ENCODE data around the gene TTC33.
A peak's percentile ranks its signal among the peaks of the same experiment; 100 is the strongest.
"Not testable (repeated sequence)": the region's sequence is repeated elsewhere in the genome, so short reads cannot be mapped to it uniquely, and the experiment has no call there.

The TTC33 gene, protein sequence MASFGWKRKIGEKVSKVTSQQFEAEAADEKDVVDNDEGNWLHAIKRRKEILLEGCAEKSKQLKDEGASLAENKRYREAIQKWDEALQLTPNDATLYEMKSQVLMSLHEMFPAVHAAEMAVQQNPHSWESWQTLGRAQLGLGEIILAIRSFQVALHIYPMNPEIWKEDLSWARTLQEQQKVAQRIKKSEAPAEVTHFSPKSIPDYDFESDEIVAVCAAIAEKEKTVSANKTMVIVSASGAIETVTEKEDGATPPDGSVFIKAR

DNA sequence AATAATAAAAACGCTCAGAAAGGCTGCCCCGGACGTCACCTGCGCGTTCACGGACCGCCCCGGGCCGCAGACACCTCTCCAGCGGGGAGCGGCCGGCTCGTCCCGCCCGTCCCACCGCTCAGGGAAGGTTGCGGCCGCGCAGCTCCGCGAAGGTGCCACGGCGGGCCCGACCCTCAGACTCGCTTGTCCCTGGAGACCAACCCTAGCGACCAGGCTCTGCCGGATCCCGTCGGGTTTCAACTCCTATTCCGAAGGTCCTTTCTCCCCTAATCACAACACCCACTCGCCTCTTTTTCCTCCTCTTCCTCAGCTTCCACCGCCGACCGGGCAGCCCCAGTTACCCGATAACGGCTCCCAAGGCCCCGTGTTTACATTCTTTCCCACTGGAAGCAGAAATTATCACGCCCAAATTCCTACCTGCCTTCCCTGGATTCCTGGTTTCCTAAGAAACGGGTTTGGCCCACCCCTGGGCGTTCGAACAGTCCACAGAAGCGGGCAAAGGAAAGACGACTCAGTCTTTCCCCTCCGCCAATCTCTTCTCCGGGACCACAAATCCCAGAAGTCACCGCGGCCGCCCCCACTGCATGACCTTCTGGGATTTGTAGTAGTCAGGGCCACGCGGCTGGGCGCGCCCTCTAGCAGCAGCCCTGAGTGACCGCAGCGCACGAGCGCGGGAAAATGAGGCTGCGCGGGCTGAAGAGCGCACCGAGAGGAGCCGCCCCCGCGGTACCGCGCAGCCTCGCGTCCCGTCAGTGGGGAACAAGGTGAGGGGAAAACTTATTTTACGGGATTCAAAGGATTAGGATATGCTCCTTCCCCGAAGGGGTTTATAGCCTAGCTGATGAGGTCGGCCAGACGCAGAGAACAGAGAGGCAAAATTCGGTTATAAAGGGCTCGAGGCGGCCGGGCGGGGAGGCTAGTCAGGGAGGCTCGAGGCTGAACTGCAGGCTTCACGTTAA is at the start of gene TTC33:
Gene TTC33 (minus strand): TSS at position 555 of the 959 bp plus-strand sequence. CDS start 8,943 bp downstream, outside the sequence.
- DNase-seq (ENCODE audit: low read depth, low spot score), result peak; percentile 68
- H3K27ac ChIP-seq, result peak within 1 kb of the TSS; percentile 65

DNA sequence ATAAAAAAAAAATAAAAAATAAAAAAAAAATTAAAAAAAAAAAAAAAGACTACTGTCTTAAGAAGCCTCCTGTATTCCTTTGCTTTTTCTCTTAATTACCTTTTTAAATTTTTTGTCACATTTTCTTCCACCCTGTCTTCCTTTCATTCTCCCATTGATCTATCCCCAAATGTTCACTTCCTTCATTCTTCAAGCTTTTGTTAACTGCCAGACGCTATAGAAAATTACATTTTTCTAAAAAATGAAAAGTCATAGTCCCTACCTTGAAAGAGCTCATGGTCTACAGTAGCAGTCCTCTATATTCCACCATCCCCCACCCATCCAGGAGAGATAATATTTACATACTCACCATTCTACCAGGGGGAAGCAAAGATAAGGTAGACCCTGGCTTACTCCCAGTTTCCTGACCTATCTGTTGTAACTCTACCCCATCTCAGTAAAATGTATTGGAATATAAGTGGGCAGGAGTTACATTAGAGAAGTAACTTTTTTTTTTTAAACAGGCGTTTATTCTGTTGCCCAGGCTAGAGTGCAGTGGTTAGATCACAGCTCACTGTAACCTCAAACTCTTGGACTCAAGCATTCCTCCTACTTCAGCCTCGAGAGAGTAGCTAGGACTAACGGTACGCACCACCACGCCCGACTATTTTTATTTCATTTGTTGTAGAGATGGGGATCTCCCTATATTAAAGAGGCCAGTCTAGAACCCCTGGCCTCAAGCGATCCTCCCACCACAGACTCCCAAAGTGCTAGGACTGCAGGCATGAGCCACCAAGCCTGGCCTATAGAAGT is 46.2 kb upstream of the TTC33 start:
- no peak for DNase-seq (ENCODE audit: low read depth, low spot score)
- no peak overlapping the region for H3K27ac ChIP-seq

DNA sequence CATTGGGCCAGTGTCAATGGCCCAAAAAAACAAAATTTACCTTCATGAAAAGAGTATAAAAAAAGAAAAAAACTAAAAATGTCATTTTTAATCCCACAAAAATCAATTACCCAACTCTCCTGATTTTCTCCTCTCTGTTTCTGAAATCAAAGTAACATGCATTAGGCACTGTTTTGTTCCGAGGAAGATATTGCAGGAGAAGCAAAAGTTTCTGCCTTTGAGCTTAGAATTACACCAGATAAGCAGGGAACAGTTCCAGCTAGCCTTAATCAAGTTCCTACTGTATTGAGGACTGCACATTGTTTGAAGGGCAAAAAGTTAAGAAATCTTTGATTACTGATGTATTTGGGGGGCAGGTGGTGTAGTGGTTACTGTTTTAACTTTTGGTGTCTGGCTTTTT is 43.5 kb upstream of the TTC33 start:
- no peak for DNase-seq (ENCODE audit: low read depth, low spot score)
- H3K27ac ChIP-seq, result peak overlapping the region; percentile 81

DNA sequence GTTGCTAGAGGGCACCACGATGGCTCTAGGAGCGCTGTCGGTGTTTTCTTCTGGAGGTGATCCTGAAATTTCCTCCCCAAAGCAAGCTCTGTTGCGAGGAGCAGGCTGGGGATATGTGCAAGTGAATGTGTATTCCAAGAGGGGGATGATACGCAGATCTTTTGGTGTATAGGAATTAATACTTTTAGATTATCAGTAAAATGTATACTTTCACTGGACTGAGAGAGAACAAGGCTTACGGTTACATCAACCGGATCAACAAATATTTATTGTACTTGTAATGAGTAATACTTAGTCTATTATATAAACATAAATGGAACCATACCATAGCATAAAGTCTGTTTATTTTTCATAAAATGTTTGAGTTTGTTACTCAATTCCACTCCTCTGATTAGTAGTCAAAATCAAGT is 43.0 kb upstream of the TTC33 start:
- peak overlapping the region; percentile 81 for H3K27ac ChIP-seq
- no peak for DNase-seq (ENCODE audit: low read depth, low spot score)

DNA sequence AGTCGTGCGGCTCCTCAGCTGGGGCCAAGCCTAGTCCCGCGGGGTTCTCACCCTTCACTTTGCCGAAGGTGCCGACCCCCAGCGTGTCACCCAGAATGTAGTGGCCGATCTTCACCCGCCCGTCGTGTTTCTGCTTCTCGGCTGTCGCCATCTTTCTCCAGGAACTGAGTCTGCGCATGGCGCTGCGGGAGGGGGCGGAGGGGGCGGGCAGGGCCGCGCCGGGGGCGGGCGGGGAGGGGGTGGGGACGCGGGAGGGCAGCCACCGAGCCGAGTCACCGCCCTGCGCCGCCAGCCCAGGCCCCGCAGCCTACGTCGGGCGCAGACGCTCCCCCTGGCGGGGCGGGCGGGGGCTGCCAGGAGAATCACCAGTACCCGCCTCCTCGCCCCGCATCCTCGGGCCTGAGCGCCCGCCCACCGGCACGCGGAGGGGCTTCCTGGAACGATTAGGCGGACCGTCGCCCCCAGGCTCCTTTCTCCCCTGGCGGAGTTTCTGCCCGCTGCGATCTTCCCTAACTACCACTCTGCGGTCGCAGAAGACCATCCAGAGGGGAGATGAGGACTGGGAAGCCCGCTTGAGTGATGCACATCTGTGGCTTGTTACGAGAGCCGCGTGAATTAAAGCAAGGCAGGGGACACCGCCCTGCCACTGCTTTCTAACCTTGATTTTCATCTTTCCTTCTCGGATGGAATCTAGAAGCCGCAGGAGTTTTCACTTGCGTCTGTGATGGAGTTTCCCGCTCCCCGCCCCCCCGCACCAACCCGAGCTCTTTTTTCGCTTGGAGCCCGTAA is 42.4 kb upstream of the TTC33 start, which contains the start of gene PRKAA1:
Gene PRKAA1 (minus strand): TSS at position 363 of the 789 bp plus-strand sequence. CDS start 185 bp downstream, at position 178.
- H3K27ac ChIP-seq, result peak within 1 kb of the TSS; percentile 81
- no peak for DNase-seq (ENCODE audit: low read depth, low spot score)

DNA sequence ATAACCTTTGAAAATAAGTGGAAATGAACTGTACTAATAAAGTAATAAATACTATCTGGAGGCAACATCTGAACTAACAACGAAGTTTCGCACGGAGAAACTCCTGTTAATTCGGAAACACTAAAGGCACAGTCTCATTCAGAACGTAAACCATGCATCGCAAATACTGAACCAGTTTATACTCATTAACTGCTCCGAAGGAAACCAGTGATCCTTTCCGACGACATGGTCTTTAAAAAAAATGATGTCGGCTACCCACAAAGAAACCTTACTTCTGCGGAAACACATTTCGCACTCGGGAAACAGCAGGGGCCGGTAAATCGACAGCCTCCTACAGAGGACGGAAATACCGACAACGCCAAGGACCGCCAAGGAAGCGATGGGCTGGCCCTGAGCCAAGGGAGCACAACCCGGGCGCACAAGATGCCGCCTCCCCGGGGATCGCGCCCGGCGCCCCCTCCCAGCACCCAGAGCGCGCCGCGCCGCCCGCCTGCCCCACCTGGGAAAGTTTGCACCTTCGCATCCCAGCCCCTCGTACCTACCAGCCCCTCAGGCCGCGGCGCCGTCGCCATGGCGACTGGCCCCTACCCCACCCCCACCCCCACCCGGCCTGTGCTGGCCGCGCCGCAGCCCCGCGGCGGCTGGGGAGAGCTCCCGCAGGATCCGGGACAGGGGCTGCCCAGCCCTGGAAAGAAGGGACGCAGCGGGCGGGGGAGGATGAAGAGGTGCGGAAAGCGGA is 41.7 kb upstream of the TTC33 start:
- H3K27ac ChIP-seq, result peak overlapping the region; percentile 81
- DNase-seq (ENCODE audit: low read depth, low spot score), result no peak

DNA sequence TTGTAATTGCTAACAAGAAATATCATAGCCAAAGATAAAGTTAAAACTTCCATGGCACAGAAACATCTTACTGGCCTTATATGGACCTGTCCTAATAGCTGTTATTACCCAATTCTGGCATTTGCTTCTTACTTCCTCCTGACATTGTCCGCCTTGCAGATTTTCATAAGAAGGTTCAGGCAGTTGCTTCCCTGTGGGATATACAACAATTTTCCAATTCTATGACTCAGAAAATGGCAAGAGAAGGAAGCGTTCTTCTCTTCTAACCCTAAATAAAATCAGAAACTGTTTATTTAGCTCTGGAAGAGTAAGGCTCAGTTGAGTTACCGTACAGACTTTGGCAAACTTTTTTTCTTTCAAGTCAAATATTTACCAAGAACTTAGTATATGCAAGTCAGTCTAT is 40.7 kb upstream of the TTC33 start:
- no peak for DNase-seq (ENCODE audit: low read depth, low spot score)
- H3K27ac ChIP-seq, result peak overlapping the region; percentile 81

DNA sequence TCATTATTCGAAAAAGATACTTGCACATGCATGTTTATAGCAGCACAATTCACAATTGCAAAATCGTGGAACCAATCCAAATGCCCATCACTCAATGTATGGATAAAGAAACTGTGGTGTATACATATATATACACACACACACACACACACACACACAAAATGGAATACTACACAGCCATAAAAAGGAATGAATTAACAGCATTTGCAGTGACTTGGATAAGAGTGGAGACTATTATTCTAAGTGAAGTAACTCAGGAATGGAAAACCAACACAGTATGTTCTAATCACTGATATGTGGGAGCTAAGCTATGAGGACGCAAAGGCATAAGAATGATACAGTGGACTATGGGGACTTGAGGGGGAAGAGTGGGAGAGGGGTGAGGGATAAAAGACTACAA is 39.1 kb upstream of the TTC33 start:
- not testable (repeated sequence) for DNase-seq (ENCODE audit: low read depth, low spot score); H3K27ac ChIP-seq

DNA sequence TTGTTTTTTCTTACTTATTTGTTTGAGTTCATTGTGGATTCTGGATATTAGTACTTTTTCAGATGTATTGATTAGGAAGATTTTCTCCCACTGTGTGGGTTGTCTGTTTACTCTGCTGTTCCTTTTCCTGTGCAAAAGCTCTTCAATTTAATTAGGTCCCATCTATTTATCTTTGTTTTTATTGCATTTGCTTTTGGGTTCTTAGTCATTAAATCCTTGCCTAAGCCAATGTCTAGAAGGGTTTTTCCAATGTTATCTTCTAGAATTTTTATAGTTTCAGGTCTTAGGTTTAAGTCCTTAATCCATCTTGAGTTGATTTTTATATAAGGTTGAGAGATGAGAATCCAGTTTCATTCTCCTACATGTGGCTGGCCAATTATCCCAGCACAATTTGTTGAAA is 38.6 kb upstream of the TTC33 start:
- not testable (repeated sequence) for DNase-seq (ENCODE audit: low read depth, low spot score); H3K27ac ChIP-seq

DNA sequence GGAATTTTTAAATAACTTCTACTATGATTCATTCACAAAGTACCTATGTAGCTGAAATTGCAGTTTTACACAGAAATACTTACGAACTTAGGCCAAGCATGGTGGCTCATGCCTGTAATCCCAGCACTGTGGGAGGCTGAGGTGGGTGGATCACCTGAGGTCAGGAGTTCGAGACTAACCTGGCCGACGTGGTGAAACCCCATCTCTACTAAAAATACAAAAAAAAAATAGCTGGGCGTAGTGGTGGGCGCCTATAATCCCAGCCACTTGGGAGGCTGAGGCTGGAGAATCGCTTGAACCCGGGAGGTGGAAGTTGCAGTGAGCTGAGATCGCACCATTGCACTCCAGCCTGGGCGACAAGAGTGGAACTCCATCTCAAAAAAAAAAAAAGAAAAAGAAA is 36.9 kb upstream of the TTC33 start:
- H3K27ac ChIP-seq; DNase-seq (ENCODE audit: low read depth, low spot score): not testable (repeated sequence)

DNA sequence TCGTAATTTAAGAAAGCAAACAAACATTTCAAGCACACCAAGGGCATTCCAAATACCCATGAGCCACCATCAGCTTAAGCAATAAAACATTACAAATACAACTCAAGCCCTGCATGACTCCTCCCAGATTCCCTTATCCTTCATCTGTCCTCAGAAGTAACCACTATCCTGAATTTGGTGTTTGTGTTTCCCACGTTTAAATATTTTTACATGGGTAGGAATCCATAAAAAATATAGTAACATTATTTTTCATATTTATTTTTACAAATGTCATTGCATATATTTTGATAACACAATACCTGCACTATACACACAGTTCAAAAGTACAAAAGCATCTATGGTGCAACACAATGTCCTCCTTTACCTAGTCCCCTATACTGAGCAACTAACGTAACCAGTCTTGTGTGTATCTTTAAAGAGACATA is 36.0 kb upstream of the TTC33 start:
- H3K27ac ChIP-seq, result no peak overlapping the region
- DNase-seq (ENCODE audit: low read depth, low spot score), result no peak

DNA sequence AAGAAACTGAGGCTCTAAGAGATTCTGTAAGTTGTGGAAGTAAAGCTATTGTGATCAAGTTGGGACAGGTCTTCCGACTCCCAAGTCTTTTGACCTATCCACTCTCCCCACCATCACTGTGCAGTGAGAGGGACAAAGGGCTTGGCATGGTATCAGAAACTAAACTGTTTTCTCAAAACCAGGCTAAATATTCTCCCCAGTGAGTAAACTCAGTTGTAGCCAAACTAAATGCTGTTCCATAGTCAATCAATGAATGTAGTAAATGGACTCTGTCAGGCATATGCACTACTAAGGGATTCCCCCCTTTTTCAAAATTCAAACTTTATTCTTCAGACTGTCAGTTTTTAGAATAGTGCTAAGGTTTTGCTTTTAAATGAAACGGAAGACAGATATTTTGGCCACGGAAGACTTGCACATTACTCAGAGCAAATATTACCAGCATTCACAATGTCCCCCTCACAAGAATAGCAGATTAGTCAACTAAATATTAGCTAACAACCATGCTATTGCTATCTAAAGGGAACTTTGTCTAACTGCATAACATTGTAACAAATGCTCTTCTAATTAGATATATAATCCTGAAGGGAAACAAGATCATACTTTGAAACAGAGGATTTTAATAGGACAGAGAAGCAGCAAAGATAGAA is 35.3 kb upstream of the TTC33 start:
- H3K27ac ChIP-seq, result peak overlapping the region; percentile 1
- DNase-seq (ENCODE audit: low read depth, low spot score), result no peak

DNA sequence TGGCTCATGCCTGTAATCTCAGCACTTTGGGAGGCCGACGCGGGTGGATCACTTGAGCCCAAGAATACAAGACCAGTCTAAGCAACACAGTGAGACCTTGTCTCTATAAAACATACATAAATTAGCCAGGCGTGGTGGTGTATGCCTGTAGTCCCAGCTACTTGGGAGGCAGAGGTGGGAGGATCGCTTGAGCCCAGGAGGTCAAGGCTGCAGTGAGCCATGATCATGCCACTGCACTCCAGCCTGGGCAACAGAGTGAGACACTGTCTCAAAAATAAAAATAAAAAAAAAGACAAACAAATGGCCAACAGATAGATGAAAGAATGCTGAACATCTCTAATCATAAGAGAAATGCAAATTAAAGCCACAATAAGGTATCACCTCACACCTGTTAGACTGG is 33.2 kb upstream of the TTC33 start:
- not testable (repeated sequence) for H3K27ac ChIP-seq; DNase-seq (ENCODE audit: low read depth, low spot score)

DNA sequence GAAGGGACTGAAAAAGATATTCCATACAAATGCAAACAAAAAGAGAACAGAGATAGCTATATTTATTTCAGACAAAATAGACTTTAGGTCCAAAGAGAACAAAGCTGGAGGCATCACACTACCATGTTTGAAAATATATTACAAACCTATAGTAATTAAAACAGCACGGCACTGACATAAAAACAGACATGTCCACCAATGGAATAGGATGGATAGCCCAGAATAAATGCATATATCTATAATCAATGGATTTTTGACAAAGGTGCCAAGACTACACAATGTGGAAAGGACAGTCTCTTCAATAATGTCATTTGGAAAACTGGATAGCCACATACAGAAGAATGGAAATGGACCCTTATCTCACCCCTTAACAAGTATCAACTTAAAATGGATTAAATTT is 32.2 kb upstream of the TTC33 start:
- no peak for DNase-seq (ENCODE audit: low read depth, low spot score)
- no peak overlapping the region for H3K27ac ChIP-seq

DNA sequence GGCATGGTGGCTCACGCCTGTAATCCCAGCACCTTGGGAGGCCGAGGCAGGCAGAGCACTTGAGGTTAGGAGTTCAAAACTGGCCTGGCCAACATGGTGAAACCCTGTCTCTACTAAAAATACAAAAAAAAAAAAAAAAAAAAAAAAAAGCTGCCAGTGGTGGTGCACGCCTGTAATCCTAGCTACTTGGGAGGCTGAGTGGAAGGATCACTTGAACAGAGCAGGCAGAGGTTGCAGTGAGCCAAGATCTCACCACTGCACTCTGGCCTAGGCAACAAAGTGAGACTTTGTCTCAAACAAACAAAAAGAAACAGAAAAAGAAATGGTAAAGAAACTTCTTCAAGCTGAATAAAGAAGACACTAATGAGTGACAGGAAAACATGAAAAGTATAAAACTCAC is 30.9 kb upstream of the TTC33 start:
- DNase-seq (ENCODE audit: low read depth, low spot score); H3K27ac ChIP-seq: not testable (repeated sequence)

DNA sequence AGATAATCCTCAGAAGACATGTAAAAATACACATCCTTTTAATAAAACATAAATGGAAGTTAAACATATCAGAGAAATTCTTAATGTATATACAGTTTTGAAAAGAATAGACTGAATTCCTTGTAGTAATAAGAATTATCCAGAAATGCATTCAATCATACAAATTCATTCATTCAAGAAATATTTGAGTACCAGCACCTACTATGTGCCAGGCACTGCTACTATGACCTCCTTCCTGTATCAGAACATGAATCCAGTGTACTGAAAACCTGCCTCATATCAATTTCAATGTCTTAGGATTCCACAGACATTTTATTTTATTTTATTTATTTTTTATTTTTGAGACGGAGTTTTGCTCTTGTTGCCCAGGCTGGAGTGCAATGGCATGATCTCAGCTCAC is 29.2 kb upstream of the TTC33 start:
- no peak overlapping the region for H3K27ac ChIP-seq
- DNase-seq (ENCODE audit: low read depth, low spot score), result no peak

DNA sequence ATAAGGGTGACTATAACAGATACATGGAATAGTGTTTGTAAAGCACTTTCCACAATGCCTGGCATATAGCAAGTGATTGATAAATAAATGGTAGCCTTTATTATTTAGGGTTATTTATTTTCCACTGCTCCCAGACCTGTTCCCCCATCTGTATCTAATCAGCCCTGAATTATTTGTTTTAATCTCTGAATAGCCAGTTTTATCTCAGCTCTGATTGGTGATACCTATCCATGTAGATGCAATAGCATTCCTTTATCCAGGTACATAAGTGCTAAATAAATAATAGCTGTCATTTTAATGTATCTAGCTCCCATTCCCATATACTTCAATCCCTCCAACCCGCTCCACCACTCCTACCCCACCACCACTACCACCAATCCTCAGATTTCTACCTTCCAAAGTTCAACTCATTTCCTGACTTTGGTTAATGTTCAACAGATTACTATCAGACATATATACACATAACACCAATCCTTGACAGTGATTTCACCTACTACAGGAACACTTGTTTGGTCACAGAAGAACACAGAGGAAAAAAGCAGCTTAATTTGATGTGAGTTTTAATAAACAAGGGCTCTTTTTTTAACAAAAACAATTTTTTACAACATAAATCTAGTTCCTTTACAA is 28.4 kb upstream of the TTC33 start:
- no peak for DNase-seq (ENCODE audit: low read depth, low spot score)
- H3K27ac ChIP-seq, result no peak overlapping the region

DNA sequence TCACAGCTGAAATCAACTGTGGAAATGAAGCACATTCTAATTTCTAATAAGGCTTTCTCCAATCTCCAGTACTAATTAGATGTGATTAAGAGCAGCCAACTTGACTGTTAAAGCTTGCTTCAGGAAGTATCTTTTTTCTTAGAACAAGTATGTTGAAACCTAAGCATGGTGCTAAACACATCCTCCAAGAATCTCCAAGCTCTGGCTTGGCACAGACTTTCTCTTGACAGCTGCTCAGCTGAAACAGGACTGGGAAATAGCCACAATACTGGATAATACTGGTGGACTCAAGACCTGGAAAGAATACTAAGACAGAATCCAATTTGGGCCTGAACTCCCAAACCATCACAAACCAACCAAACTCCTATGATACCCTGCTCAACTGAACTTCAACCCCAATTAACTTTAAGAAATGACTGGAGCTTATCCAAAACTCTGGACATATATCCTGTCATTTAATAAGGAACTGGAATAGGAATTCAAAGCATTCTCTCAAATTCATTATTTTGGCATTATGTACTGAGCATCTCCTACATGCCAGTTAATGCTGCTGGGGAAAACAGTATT is 26.2 kb upstream of the TTC33 start:
- H3K27ac ChIP-seq, result no peak overlapping the region
- DNase-seq (ENCODE audit: low read depth, low spot score), result no peak
